ENCODE measurements around the gene SMYD3.

SMYD3 gene

GRCh38 chr1:246338098-246338497, 169.0 kb downstream of the SMYD3 start:
- TF ChIP-seq POLR2AphosphoS5 (IDR thresholded peaks at IDR 0.05; ENCODE audit: low read depth, low read length) (no peak), FOXP2 (optimal IDR thresholded peaks at IDR 0.05; ENCODE audit: borderline replicate concordance, extremely low read depth, extremely low read length, insufficient read depth) (no peak), TAF1 (IDR thresholded peaks at IDR 0.05; ENCODE audit: borderline replicate concordance, insufficient read depth, low read length) (no peak), REST (IDR thresholded peaks at IDR 0.05; ENCODE audit: insufficient read depth in 1 of 2, low read depth in 2 of 2, low read length in 2 of 2) (no peak), SIN3A (IDR thresholded peaks at IDR 0.05; ENCODE audit: borderline replicate concordance, insufficient read depth, low read length) (no peak)

- no peak for TF ChIP-seq REST (IDR thresholded peaks at IDR 0.05; ENCODE audit: insufficient read depth in 1 of 2, low read depth in 2 of 2, low read length in 2 of 2)
These were observed 171.9 kb downstream of the SMYD3 start for GRCh38 chr1:246335151-246335550.

GRCh38 chr1:246333855-246334254, 173.2 kb downstream of the SMYD3 start:
- TF ChIP-seq FOXP2 (optimal IDR thresholded peaks at IDR 0.05; ENCODE audit: borderline replicate concordance, extremely low read depth, extremely low read length, insufficient read depth) (no peak), REST (IDR thresholded peaks at IDR 0.05; ENCODE audit: insufficient read depth in 1 of 2, low read depth in 2 of 2, low read length in 2 of 2) (no peak), POLR2AphosphoS5 (IDR thresholded peaks at IDR 0.05; ENCODE audit: low read depth, low read length) (no peak), TAF1 (IDR thresholded peaks at IDR 0.05; ENCODE audit: borderline replicate concordance, insufficient read depth, low read length) (no peak), SIN3A (IDR thresholded peaks at IDR 0.05; ENCODE audit: borderline replicate concordance, insufficient read depth, low read length) (no peak)

GRCh38 chr1:246332078-246332477, 175.0 kb downstream of the SMYD3 start:
- no peak for TF ChIP-seq POLR2AphosphoS5 (IDR thresholded peaks at IDR 0.05; ENCODE audit: low read depth, low read length)
- no peak for TF ChIP-seq TAF1 (IDR thresholded peaks at IDR 0.05; ENCODE audit: borderline replicate concordance, insufficient read depth, low read length)
- no peak for TF ChIP-seq REST (IDR thresholded peaks at IDR 0.05; ENCODE audit: insufficient read depth in 1 of 2, low read depth in 2 of 2, low read length in 2 of 2)
- TF ChIP-seq FOXP2 (optimal IDR thresholded peaks at IDR 0.05; ENCODE audit: borderline replicate concordance, extremely low read depth, extremely low read length, insufficient read depth): no peak
- TF ChIP-seq SIN3A (IDR thresholded peaks at IDR 0.05; ENCODE audit: borderline replicate concordance, insufficient read depth, low read length): no peak

GRCh38 chr1:246329900-246330299, 177.2 kb downstream of the SMYD3 start:
- TF ChIP-seq POLR2AphosphoS5 (IDR thresholded peaks at IDR 0.05; ENCODE audit: low read depth, low read length): no peak
- TF ChIP-seq FOXP2 (optimal IDR thresholded peaks at IDR 0.05; ENCODE audit: borderline replicate concordance, extremely low read depth, extremely low read length, insufficient read depth): no peak
